Activated T-cell treated with anti-CD3 and anti-CD28 coated beads for 24 hours (primary cell): ENCODE data around the gene AFF1.

Experiments
- DNase-seq: peaks from one replicate; pipeline ENCODE4 v3.0.0-alpha.2; 2020; ENCODE audit warnings: low read depth

Gene AFF1

GRCh38 chr4:86950831-86951525 is 16.2 kb downstream of the AFF1 start:
- no peak for DNase-seq

DNA sequence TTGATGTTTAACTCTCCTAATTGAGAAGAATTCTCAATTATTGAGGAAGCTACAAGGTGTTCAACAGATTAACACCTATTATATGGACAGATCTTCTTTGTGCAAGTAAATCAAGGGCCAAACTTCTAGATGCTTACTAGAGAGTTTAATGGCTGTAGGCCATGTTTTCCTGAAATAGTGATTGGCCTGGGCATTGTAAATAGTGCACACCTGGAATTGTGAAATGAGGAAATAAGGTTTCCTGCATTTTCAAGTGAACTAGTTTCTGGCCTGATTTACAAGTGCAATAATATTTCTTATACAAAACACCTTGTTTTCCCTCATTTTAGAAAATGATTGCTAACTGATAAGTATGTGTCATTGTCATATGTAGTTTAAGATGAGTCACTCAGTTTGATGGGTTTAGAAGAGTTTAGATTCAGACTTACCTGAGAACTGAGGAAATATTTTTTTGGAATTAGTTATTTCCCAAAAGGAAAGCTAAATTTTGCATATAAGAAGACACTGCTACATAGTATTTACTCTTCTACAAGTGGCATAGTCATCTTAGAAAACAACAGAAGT is 21.2 kb downstream of the AFF1 start:
- no peak for DNase-seq

DNA sequence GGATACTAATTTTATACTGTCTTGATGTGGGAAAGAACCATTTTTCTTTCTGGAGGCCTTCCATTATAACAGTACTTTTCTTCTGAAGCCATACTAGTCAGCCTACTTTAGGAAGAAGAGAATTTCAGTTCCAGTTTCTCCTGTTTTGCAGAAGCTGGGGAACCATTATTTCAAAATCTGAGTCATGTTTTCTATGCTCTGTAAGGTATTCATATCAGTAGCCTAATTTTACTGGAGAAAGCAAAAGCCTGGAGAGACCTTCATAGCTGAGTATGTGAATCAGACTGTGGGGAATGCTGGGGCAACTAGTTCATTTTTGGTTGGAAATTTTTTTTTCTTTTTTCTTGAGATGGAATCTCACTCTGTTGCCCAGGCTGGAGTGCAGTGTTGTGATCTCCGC is 22.4 kb downstream of the AFF1 start:
- no peak for DNase-seq

GRCh38 chr4:86959588-86960500 is 25.0 kb downstream of the AFF1 start:
- DNase-seq, result no peak

DNA sequence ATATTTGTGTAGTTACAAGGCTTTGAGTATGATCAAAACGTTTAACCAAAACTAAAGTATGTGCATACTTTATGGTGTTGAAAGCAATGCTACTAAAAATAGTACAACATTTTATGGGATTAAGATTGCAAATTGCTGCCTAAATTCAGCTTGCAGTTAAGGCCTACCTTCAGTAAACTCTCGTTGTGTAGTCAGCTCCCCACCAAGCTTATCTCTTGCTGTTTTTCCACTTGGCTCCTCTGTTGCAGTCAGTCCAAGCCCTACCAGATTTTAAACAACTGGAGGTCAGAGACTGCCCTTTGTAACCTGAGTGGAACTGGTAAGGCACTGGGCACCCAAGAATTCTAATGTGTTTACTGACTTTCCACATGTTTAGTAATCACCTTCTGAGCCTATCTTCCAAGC is 25.7 kb downstream of the AFF1 start:
- no peak for DNase-seq

DNA sequence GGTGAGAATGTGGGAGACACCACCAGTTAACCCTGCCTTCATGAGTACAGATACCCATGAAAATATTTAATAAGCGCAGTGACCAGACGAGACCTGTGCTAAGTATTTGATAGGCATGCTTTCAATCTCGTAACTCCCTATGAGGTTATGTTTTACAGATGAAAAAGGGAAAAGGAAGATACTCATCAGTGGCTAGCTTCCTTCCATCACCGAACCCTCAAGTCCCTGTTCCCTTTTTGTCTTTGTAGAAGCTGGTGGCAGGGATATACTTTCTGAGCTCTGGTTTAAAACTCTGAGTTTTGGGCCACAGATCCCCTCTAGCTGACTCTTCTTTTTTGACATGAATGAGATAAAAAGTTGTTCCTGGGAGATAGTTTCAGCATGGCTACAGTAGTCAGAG is 26.3 kb downstream of the AFF1 start:
- DNase-seq, result no peak

DNA sequence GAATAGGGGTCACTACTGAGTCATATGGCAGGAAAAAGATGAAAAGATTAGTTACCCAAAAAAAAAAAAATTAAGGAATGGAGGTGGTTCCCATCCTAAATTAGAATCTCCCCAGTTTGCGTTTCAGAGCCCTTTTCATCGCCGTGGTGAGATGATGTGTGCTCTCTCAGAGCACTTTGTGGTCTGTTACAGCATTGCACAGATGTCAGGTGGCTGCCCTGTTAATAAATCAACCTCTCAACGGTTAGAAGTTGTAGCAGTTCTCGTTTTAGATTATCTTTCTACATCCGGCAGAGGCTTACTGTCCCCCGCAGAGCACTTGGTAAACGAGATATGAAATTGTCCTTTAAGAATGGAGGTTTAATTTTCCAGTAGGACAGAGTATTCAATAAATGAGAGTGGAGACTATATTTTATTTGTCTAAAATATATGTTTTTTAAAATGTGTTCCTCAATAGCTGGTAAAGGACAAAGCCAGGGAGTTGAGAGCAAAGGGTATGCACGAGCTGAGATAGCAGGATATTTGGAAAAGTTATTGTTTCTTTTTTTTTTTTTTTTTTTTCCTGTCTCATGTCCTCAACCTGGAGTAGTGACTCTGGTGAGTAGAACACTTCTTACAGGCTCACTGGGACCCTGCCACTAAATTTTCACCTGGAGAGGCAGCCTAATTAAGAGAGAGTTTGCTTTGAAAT is 26.9 kb downstream of the AFF1 start:
- DNase-seq, result no peak

DNA sequence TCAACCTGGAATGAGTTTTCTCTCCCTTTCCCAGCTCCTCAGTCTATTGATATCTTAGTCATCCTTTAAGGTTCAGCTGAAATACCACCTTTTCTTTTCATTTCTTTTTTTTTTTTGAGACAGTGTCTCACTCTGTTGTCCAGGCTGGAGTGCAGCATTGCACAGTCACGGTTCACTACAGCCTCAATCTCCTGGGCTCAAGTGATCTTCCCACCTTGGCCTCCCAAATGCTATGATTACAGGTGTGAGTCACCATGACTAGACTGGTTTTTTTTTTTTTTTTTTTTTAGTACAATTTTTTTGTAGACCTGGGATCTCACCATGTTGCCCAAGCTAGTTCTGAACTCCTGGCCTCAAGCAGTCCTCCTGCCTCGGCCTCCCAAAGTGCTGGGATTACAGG is 28.9 kb downstream of the AFF1 start:
- no peak for DNase-seq

DNA sequence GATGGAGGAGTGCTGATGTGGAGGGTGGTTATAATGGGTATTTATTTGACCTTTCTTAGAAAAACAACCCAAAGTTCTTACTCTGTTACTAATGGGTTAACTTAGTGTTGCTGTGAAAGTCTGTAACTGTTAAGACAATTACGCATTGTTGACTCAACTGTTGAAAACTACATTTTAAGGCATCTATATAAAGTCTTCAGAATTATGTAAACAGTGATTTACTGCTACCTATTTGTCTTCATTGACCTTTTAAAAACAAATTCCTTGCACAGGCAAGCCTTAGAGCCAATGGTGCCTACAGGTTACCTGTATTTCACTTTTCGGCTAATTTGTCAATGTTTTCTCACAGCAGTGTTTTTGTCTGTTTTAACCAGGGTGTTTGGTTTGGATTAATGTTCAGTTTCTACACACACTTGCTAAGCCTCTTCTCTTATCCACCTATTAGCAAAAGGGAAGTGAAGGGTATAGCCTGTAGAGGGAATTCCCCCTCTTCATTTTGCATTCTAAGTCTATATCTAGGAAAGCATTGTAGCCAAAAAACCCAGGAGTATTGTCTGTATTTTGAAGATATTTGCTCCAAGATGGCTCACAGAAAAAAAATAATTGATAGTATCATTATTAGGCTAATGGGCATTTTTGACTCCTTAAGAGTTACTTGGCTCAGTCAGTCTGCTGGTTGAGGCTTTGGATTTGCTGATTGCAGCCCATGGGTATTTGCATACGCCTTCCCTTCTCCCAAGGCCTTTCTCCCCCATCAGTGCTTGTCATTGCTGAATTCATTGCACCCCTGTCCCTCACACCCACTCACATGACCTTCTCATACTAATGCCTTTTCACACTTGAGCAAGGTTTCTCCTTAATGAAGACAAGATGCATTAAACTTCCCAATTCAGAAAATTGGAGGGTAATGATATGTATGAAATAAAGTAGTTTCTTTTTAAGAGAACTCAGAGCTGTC is 30.5 kb downstream of the AFF1 start:
- DNase-seq, result no peak

DNA sequence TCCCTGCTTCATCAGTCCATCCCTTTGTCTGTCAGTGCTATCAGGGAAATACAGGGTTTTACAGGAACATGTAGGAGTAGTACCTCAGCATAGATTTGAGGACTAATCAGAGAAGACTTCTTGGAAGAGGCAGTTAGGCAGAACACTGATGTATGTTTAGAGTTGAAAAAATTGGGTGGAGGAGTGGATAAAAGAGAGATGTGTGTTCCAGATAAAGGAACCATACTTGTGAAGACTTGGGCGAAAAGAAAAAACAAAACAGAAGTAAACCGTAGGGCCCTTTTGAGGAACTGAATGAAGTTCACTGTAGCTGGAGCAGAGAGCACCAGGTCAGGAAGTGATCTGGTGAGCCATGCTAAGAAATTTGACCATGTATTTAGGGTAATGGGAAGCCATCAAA is 32.3 kb downstream of the AFF1 start:
- DNase-seq, result no peak

- no peak for DNase-seq
Observed at GRCh38 chr4:86967798-86968197, 33.0 kb downstream of the AFF1 start.

- no peak for DNase-seq
Observed at GRCh38 chr4:86968547-86968946, 33.7 kb downstream of the AFF1 start.

GRCh38 chr4:86970447-86971354 is 35.9 kb downstream of the AFF1 start:
- no peak for DNase-seq

GRCh38 chr4:86971355-86971683 is 36.5 kb downstream of the AFF1 start:
- no peak for DNase-seq

GRCh38 chr4:86972997-86973396 is 38.2 kb downstream of the AFF1 start:
- no peak for DNase-seq

GRCh38 chr4:86973668-86974067 is 38.9 kb downstream of the AFF1 start:
- DNase-seq, result no peak

- no peak for DNase-seq
Observed at GRCh38 chr4:86974551-86974994, 39.8 kb downstream of the AFF1 start.

DNA sequence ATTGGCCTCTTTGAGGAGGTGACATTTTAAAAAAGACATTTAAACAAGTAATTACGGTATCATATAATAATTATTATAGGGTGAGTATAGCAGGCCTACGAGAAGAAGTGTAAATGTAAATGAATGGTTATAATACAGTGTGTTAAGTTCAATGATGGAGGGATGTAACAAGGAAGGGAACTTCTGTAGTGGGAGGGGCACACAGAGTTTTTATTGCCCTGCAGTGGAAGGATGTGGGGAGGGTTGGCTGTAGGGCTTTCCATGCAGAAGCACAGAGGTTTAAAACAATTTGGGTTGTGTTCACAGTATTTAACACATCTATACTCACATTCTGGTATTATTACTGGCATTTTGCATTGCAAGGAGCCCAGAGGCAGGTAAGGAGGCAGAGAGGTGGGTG is 41.1 kb downstream of the AFF1 start:
- no peak for DNase-seq

DNA sequence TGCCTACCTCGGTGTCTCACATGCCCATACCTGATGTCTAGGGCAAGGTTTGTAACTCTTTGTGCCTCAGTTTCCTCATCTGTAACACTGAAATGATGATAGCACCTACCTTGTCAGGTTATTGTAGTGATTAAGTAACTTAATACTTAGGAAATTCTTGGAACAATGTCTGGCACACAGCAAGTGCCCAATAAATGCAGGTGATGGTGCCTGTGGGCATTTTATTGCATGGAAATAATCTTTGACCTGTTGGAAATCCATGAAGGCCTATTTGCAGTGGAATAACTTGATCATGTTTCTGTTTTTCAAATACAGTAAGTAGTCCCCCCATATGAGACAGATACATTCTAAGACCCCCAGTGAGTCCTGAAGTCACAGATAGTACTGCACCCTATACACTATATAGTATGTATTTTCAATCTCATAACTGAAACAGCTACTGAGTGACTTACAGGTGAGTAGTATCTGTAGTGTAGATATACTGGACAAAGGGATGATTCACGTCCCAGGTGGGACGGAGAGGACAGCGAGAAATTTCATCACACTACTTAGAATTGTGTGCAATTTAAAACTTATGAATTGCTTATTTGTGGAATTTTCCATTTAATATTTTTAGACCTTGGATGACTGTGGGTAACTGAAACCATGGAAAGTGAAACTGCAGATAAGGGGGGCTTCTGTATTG is 42.1 kb downstream of the AFF1 start:
- DNase-seq, result no peak
